ENCODE results near the gene SPAG16. TPM values are rescaled to one million over a fixed set of nuclear protein-coding genes. Genes with fewer than 3 reads are reported as not detected.

SPAG16 gene
- total and polyA plus RNA-seq, 2 donors (not counting 1 experiment from before 2014, with no cell fraction given), result 3.4 to 8.6 TPM

DNA sequence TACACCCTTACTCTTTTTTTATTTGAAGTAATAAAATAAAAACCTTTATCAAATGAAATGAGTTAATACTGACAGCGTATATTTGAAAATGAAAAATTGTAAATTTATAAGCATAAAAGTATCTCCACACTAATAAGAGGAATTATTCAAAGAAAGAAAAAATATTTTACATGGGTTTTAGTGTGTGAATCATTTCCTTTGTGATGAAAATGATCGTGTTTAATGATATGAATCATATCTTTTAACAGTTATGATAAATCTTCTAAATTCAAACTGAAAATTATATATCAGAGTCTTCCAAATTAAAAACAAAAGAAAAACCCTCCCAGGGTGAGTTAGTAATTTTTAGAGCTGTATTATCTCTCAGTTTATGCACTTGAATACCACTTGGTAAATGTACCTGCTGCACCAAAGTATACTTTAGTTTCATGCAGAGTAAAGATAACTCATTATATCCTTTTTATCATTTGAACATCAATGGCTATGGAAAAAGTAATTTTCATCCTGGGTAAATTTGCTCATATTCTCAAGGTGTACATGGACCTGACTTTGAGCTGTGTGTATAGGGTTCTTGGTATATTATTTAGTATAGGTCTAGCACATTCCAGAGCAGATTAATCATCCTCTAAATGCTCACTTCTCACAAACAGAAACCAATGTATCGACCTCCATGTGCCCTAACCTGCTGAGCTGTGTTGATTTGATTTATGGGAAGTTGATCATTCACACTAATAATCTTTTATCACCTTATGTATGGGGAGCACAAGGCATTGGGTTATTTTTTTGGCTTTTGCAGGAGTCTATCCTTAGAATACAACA, 1027.9 kb downstream of the SPAG16 start:
- Histone ChIP-seq H3K79me2 (ENCODE audit: control insufficient read depth, insufficient read depth, low read length) (no peaks in the 10 kb centered on the region), H3K36me3 (replicated peaks in 1 of 2; ENCODE audit: control extremely low read depth in 1 of 2, control insufficient read depth in 1 of 2, extremely low read depth in 1 of 2, insufficient read depth in 2 of 2, low read length in 1 of 2) (no peaks in the 10 kb centered on the region), H3K27ac (ENCODE audit: low read length in 2 of 2) (no peak overlapping the region), H2AFZ (ENCODE audit: insufficient read depth, low read depth, low read length, poor library complexity, severe bottlenecking) (no peak overlapping the region), H4K20me1 (ENCODE audit: control insufficient read depth, insufficient read depth, low read length, poor library complexity, severe bottlenecking) (no peaks in the 10 kb centered on the region), H3K4me3 (ENCODE audit: control extremely low read depth in 1 of 5, extremely low read depth in 1 of 5, insufficient read depth in 1 of 5, low read depth in 2 of 5, low read length in 4 of 5) (no peak overlapping the region), H3K9me3 (ENCODE audit: control extremely low read depth in 1 of 3, control insufficient read depth in 2 of 3, insufficient read depth in 1 of 3, low read length in 2 of 3) (no peaks in the 10 kb centered on the region), H3K27me3 (replicated peaks in 1 of 4; ENCODE audit: control extremely low read depth in 1 of 4, control insufficient read depth in 3 of 4, insufficient read depth in 4 of 4, low read length in 3 of 4) (no peaks in the 10 kb centered on the region), H3K9ac (ENCODE audit: low read length) (no peak overlapping the region), H3K4me1 (ENCODE audit: control insufficient read depth in 2 of 2, insufficient read depth in 2 of 2, low read length in 2 of 2) (no peaks in the 10 kb centered on the region), H3K4me2 (replicated peaks; ENCODE audit: low read depth, low read length, poor library complexity, severe bottlenecking) (no peak overlapping the region)
- no CpG with 5 or more reads among the region's 3 CpGs for WGBS (ENCODE audit: insufficient coverage)
- Mint-ChIP-seq H3K4me3 (no peak overlapping the region), H3K4me1 (no peaks in the 10 kb centered on the region), H3K9me3 (ENCODE audit: insufficient read depth) (no peaks in the 10 kb centered on the region), H3K27ac (no peak overlapping the region), H3K27me3 (no peaks in the 10 kb centered on the region)
- ChIA-PET CTCF (no interaction called here), POLR2A (no interaction called here)
- intact Hi-C loops (cut with micrococcal nuclease), result loop anchor here (5.0 kb wide), 1 partner anchor 1610 kb away; no protein-coding TSS in a partner anchor
- ATAC-seq (ENCODE audit: low read depth) (no peak), DNase-seq (no peak)
- no peak for TF ChIP-seq EZH2 (IDR thresholded peaks at IDR 0.05; ENCODE audit: borderline replicate concordance, insufficient read depth, low read depth, low read length, poor library complexity, severe bottlenecking)
- TF ChIP-seq, protein P1, sequence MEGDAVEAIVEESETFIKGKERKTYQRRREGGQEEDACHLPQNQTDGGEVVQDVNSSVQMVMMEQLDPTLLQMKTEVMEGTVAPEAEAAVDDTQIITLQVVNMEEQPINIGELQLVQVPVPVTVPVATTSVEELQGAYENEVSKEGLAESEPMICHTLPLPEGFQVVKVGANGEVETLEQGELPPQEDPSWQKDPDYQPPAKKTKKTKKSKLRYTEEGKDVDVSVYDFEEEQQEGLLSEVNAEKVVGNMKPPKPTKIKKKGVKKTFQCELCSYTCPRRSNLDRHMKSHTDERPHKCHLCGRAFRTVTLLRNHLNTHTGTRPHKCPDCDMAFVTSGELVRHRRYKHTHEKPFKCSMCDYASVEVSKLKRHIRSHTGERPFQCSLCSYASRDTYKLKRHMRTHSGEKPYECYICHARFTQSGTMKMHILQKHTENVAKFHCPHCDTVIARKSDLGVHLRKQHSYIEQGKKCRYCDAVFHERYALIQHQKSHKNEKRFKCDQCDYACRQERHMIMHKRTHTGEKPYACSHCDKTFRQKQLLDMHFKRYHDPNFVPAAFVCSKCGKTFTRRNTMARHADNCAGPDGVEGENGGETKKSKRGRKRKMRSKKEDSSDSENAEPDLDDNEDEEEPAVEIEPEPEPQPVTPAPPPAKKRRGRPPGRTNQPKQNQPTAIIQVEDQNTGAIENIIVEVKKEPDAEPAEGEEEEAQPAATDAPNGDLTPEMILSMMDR (IDR thresholded peaks at IDR 0.05), result no peak

DNA sequence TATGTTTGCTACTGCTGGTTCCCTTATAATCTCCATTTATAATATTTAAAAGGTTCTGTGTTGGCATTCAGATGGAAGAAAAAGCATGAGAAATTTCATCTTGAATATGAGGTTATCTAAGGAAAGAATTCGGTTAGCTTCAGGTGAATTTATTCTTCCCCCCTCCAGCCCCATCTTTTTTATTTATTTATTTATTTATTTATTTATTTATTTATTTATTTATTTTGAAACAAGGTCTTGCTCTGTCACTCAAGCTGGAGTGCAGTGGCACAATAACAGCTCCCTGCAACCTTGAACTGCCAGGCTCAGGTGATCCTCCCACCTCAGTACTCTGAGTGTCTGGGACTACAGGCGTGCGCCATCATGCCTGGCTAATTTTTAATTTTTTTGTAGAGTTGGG, 1031.1 kb downstream of the SPAG16 start:
- Histone ChIP-seq H3K4me1 (ENCODE audit: control insufficient read depth in 2 of 2, insufficient read depth in 2 of 2, low read length in 2 of 2) (no peaks in the 10 kb centered on the region), H3K36me3 (replicated peaks in 1 of 2; ENCODE audit: control extremely low read depth in 1 of 2, control insufficient read depth in 1 of 2, extremely low read depth in 1 of 2, insufficient read depth in 2 of 2, low read length in 1 of 2) (no peaks in the 10 kb centered on the region), H3K9me3 (ENCODE audit: control extremely low read depth in 1 of 3, control insufficient read depth in 2 of 3, insufficient read depth in 1 of 3, low read length in 2 of 3) (no peaks in the 10 kb centered on the region), H4K20me1 (ENCODE audit: control insufficient read depth, insufficient read depth, low read length, poor library complexity, severe bottlenecking) (no peaks in the 10 kb centered on the region), H3K4me3 (ENCODE audit: control extremely low read depth in 1 of 5, extremely low read depth in 1 of 5, insufficient read depth in 1 of 5, low read depth in 2 of 5, low read length in 4 of 5) (no peak overlapping the region), H3K79me2 (ENCODE audit: control insufficient read depth, insufficient read depth, low read length) (no peaks in the 10 kb centered on the region), H3K27ac (ENCODE audit: low read length in 2 of 2) (no peak overlapping the region), H3K9ac (ENCODE audit: low read length) (no peak overlapping the region), H3K4me2 (replicated peaks; ENCODE audit: low read depth, low read length, poor library complexity, severe bottlenecking) (no peak overlapping the region), H2AFZ (ENCODE audit: insufficient read depth, low read depth, low read length, poor library complexity, severe bottlenecking) (no peak overlapping the region), H3K27me3 (replicated peaks in 1 of 4; ENCODE audit: control extremely low read depth in 1 of 4, control insufficient read depth in 3 of 4, insufficient read depth in 4 of 4, low read length in 3 of 4) (no peaks in the 10 kb centered on the region)
- H3K4me3 Mint-ChIP-seq, result no peak overlapping the region
- no peak for ATAC-seq (ENCODE audit: low read depth)
- no peak for DNase-seq
- ChIA-PET POLR2A (no interaction called here), CTCF (no interaction called here)
- no peaks in the 10 kb centered on the region for H3K4me1 Mint-ChIP-seq
- no CpG with 5 or more reads among the region's 3 CpGs for WGBS (ENCODE audit: insufficient coverage)
- intact Hi-C loops (cut with micrococcal nuclease), result no loop called here
- no peaks in the 10 kb centered on the region for H3K27me3 Mint-ChIP-seq
- no peaks in the 10 kb centered on the region for H3K9me3 Mint-ChIP-seq (ENCODE audit: insufficient read depth)
- H3K27ac Mint-ChIP-seq, result no peak overlapping the region
- TF ChIP-seq EZH2 (IDR thresholded peaks at IDR 0.05; ENCODE audit: borderline replicate concordance, insufficient read depth, low read depth, low read length, poor library complexity, severe bottlenecking), result no peak
- TF ChIP-seq, protein P1 (IDR thresholded peaks at IDR 0.05), result no peak

Measured in B cell (primary cell).